BLaER1 treated with 17β-estradiol and CSF1 and Interleukin-3, amounts not matched to agents 10 nM and 100 nM (cell line): Measurements from ENCODE around the gene CENATAC.
A peak's percentile ranks its signal among the peaks of the same experiment; 100 is the strongest.
"Not testable (repeated sequence)": the region's sequence is repeated elsewhere in the genome, so short reads cannot be mapped to it uniquely, and the experiment has no call there.

Experiments
- H3K27ac ChIP-seq, 11 experiments: shearing (Covaris generic); formaldehyde crosslinking; 2 replicates each; pipeline ENCODE4 v1.8.1; 2022
- H3K27me3 ChIP-seq, 11 experiments: shearing (Covaris generic); formaldehyde crosslinking; 2 replicates each; pipeline ENCODE4 v1.8.1; 2022
- H3K36me3 ChIP-seq, 11 experiments: shearing (Covaris generic); formaldehyde crosslinking; 2 replicates each; pipeline ENCODE4 v1.8.1; 2022
- H3K4me1 ChIP-seq, 10 experiments: shearing (Covaris generic); formaldehyde crosslinking; 2 replicates each; pipeline ENCODE4 v1.8.1; 2022
- H3K4me2 ChIP-seq, 11 experiments: shearing (Covaris generic); formaldehyde crosslinking; 2 replicates each; pipeline ENCODE4 v1.8.1; 2022
- H3K4me3 ChIP-seq, 10 experiments: shearing (Covaris generic); formaldehyde crosslinking; 2 replicates each; pipeline ENCODE4 v1.8.1; 2022
- H3K9ac ChIP-seq, 11 experiments: shearing (Covaris generic); formaldehyde crosslinking; 2 replicates each; pipeline ENCODE4 v1.8.1; 2022
- H3K9me3 ChIP-seq, 11 experiments: shearing (Covaris generic); formaldehyde crosslinking; replicated peaks in 1 of 11; 2 replicates each; pipeline ENCODE4 v1.8.1; 2022
- H4K20me1 ChIP-seq, 11 experiments: shearing (Covaris generic); formaldehyde crosslinking; 2 replicates each; pipeline ENCODE4 v1.8.1; 2022
- Cebpa-rat ChIP-seq, 11 experiments: shearing (Covaris generic); IDR thresholded peaks; 2 replicates each; pipeline ENCODE4 v1.8.1; 2022

CENATAC gene

DNA sequence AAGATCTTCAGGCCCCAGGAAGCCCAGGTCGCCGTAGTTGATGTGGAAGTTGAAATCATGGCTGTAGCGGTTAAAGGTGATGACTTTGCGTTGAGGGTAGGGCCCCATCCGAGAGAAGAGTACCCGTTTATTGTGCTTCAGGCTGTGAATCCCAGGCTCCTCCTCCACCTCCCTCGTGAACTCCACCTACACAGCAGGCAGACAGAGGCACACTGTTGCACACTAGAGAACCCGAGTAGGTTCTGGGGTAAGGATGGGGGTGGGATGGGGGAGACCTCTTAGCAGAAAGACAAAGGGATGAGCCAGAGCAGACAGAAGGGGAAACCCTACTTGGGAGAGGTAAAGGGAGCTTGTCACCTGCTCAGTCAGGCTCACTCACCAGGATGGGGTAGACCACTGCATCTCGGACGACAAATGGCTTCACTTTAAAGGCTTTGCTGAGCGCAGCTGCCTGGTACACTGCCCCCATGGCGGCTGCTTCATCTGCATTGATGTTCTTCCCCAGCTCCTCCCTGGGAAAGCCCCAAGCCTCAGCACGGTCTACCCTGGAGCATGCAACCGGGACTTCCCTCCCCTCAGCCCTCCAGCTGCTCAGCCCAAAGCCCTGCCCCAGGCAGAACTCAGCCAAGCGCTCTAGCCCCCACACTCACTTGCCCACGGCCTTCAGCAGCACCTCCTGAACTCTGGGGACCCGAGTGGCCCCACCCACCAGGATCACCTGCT is 53.7 kb downstream of the CENATAC start:
- no peak for TF ChIP-seq Cebpa-rat (IDR thresholded peaks at IDR 0.05)
- no peaks in the 10 kb centered on the region for H3K27me3 ChIP-seq
- no peaks in the 10 kb centered on the region for H3K9me3 ChIP-seq
- H3K4me1 ChIP-seq = peaks cover 12 to 25% (median 17%) of the 10 kb centered on the region in 10 experiments
- H3K27ac ChIP-seq = no peak overlapping the region
- peaks cover 88 to 91% (median 91%) of the 10 kb centered on the region in 11 experiments for H3K36me3 ChIP-seq
- peaks cover 14 to 98% (median 71%) of the 10 kb centered on the region in 11 experiments; a peak in 19 of 22 replicates for H4K20me1 ChIP-seq
- no peak overlapping the region for H3K4me3 ChIP-seq
- no peak overlapping the region for H3K9ac ChIP-seq
- H3K4me2 ChIP-seq = no peak overlapping the region

DNA sequence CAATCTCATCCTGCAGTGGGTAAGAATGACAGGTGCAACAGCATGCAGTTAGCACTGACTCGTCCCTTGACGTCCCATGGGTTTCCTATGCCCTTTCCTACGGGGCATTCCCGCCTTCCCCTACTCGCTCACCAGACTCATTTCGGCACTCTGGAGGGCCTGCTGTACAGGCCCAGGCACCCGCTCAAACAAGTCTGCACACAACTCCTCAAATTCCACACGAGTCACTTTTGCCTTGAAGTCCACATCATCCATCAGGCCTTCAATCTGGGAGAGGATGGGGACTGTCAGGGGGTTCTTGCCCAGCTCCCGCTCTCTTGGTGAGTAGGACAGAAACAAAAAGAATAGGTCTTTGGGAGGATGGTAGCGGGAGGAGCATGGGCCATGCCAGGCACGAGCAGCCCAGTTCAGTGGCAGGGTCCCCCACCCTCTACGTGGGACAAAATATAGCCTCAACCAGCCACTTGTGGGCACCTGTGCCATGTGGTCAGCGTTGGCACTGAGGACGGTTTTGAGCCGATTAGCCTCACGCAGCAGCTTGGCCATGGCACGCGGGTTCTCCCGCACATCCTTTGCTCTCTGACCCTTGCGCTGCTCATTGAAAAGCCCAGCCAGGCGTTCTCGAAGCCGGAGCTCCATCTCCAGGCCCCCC is 54.4 kb downstream of the CENATAC start:
- Histone ChIP-seq H4K20me1 (peaks cover 14 to 91% (median 71%) of the 10 kb centered on the region in 11 experiments; a peak in 19 of 22 replicates), H3K27me3 (no peaks in the 10 kb centered on the region), H3K27ac (no peak overlapping the region), H3K9ac (no peak overlapping the region), H3K4me2 (no peak overlapping the region), H3K9me3 (no peaks in the 10 kb centered on the region), H3K4me1 (peaks cover 12 to 25% (median 17%) of the 10 kb centered on the region in 10 experiments), H3K4me3 (no peak overlapping the region), H3K36me3 (peaks cover 81 to 85% (median 84%) of the 10 kb centered on the region in 11 experiments)
- no peak for TF ChIP-seq Cebpa-rat (IDR thresholded peaks at IDR 0.05)

- Histone ChIP-seq H3K4me2 (peak overlapping the region in 2 of 11 experiments; percentile 88 to 93; a peak in 2 of 22 replicates), H3K27ac (no peak overlapping the region), H3K4me1 (peaks cover 20 to 34% (median 24%) of the 10 kb centered on the region in 10 experiments), H4K20me1 (peaks cover 14 to 70% (median 56%) of the 10 kb centered on the region in 11 experiments; a peak in 19 of 22 replicates), H3K9me3 (no peaks in the 10 kb centered on the region; a peak in 1 of 22 replicates), H3K9ac (peak overlapping the region in 9 of 11 experiments; percentile 15 to 99 (median 97); a peak in 7 of 22 replicates), H3K36me3 (peaks cover 59 to 63% (median 63%) of the 10 kb centered on the region in 11 experiments), H3K27me3 (no peaks in the 10 kb centered on the region), H3K4me3 (no peak overlapping the region)
- no peak for TF ChIP-seq Cebpa-rat (IDR thresholded peaks at IDR 0.05)
These were observed 56.5 kb downstream of the CENATAC start for GRCh38 chr11:119054418-119054817.

DNA sequence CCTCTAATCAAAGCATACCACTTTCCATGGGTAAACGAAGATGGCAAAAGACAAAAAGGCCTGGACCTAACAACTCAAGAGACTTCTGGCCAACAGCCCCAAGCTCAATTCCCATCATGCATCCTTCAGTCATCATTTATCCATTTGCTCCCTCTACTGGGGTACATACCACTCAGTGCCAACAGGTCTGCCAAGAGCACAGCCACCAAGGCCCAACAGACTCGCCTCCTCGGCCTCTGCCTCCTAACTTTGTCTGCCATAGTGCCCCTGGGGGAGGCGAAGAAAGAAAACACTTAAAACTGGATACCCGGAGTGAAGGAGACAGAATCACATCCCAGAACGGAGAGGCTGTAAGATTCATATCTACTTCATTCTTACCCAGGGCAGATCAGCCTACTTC is 58.0 kb downstream of the CENATAC start:
- H3K27me3 ChIP-seq = no peaks in the 10 kb centered on the region
- TF ChIP-seq Cebpa-rat (IDR thresholded peaks at IDR 0.05) = no peak
- H3K9me3 ChIP-seq = peaks cover 0 to 2% (median 0%) of the 10 kb centered on the region in 11 experiments; a peak in 2 of 22 replicates
- H3K27ac ChIP-seq = peak overlapping the region; percentile 87 to 98 (median 95)
- H3K36me3 ChIP-seq = peaks cover 44 to 57% (median 48%) of the 10 kb centered on the region in 11 experiments
- peaks cover 20 to 34% (median 24%) of the 10 kb centered on the region in 10 experiments for H3K4me1 ChIP-seq
- peak overlapping the region; percentile 84 to 100 (median 94) for H3K4me3 ChIP-seq
- peaks cover 14 to 59% (median 50%) of the 10 kb centered on the region in 11 experiments; a peak in 19 of 22 replicates for H4K20me1 ChIP-seq
- peak overlapping the region; percentile 83 to 97 (median 91) for H3K4me2 ChIP-seq
- H3K9ac ChIP-seq = peak overlapping the region; percentile 91 to 99 (median 97)

- Histone ChIP-seq H3K27me3 (no peaks in the 10 kb centered on the region), H3K9ac (peak overlapping the region; percentile 91 to 99 (median 97)), H4K20me1 (peaks cover 14 to 53% (median 44%) of the 10 kb centered on the region in 11 experiments; a peak in 19 of 22 replicates), H3K9me3 (peaks cover 0 to 2% (median 0%) of the 10 kb centered on the region in 11 experiments; a peak in 2 of 22 replicates), H3K4me2 (peak overlapping the region; percentile 83 to 97 (median 91)), H3K36me3 (peaks cover 38 to 51% (median 42%) of the 10 kb centered on the region in 11 experiments), H3K4me3 (peak overlapping the region; percentile 84 to 100 (median 94)), H3K4me1 (peaks cover 20 to 34% (median 24%) of the 10 kb centered on the region in 10 experiments), H3K27ac (peak overlapping the region; percentile 87 to 98 (median 95))
- no peak for TF ChIP-seq Cebpa-rat (IDR thresholded peaks at IDR 0.05)
These were observed 58.6 kb downstream of the CENATAC start for GRCh38 chr11:119056421-119056999.

GRCh38 chr11:119057000-119057769 is 59.2 kb downstream of the CENATAC start, which contains the start of gene HYOU1:
Gene HYOU1 (minus strand): TSS chr11:119057205. CDS start chr11:119056160, 1,045 bp downstream.
- H3K4me1 ChIP-seq = peaks cover 20 to 34% (median 24%) of the 10 kb centered on the region in 10 experiments

DNA sequence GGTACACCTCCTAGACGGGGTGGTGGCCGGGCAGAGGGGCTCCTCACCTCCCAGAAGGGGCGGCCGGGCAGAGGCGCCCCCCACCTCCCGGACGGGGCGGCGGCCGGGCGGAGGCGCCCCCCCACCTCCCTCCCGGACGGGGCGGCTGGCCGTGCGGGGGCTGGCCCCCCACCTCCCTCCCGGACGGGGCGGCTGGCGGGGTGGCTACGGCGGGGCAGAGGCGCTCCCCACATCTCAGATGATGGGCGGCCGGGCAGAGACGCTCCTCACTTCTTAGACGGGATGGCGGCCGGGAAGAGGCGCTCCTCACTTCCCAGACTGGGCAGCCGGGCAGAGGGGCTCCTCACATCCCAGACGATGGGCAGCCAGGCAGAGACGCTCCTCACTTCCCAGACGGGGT is 61.2 kb downstream of the CENATAC start:
- H3K9me3 ChIP-seq, H3K4me3 ChIP-seq, H3K9ac ChIP-seq, H3K4me2 ChIP-seq, H3K27me3 ChIP-seq, H3K27ac ChIP-seq: not testable (repeated sequence)
- Histone ChIP-seq H3K4me1 (peaks cover 20 to 33% (median 24%) of the 10 kb centered on the region in 10 experiments), H4K20me1 (peaks cover 6 to 26% (median 22%) of the 10 kb centered on the region in 11 experiments; a peak in 19 of 22 replicates), H3K36me3 (peaks cover 12 to 31% (median 16%) of the 10 kb centered on the region in 11 experiments)

More at GRCh38 chr11:119057000-119057769, 59.2 kb downstream of the CENATAC start, which contains the start of gene HYOU1:
- Histone ChIP-seq H3K36me3 (peaks cover 32 to 50% (median 35%) of the 10 kb centered on the region in 11 experiments), H3K27ac (peak within 1 kb of the TSS; percentile 87 to 98 (median 95)), H4K20me1 (peaks cover 14 to 46% (median 38%) of the 10 kb centered on the region in 11 experiments; a peak in 19 of 22 replicates), H3K4me2 (peak within 1 kb of the TSS; percentile 83 to 97 (median 91)), H3K27me3 (no peaks in the 10 kb centered on the region), H3K9me3 (peaks cover 0 to 2% (median 0%) of the 10 kb centered on the region in 11 experiments; a peak in 2 of 22 replicates), H3K4me3 (peak within 1 kb of the TSS; percentile 84 to 100 (median 94)), H3K9ac (peak within 1 kb of the TSS; percentile 91 to 99 (median 97))
- no peak for TF ChIP-seq Cebpa-rat (IDR thresholded peaks at IDR 0.05)

- peaks cover 0 to 15% (median 0%) of the 10 kb centered on the region in 11 experiments; a peak in 2 of 22 replicates for H3K36me3 ChIP-seq
- no peaks in the 10 kb centered on the region for H3K27me3 ChIP-seq
- no peak overlapping the region for H3K27ac ChIP-seq
- H4K20me1 ChIP-seq = peaks cover 0 to 5% (median under 1%) of the 10 kb centered on the region in 11 experiments; a peak in 5 of 22 replicates
- no peak overlapping the region for H3K9ac ChIP-seq
- peaks cover 0 to 2% (median 0%) of the 10 kb centered on the region in 11 experiments; a peak in 2 of 22 replicates for H3K9me3 ChIP-seq
- no peak overlapping the region for H3K4me3 ChIP-seq
- TF ChIP-seq Cebpa-rat (IDR thresholded peaks at IDR 0.05) = no peak
- no peak overlapping the region for H3K4me2 ChIP-seq
- H3K4me1 ChIP-seq = peaks cover 15 to 27% (median 19%) of the 10 kb centered on the region in 10 experiments
These were observed 63.3 kb downstream of the CENATAC start for GRCh38 chr11:119061256-119061655.
